GM18907 (cell line): ENCODE data around the gene KLK3.
"Not testable (repeated sequence)": the region's sequence is repeated elsewhere in the genome, so short reads cannot be mapped to it uniquely, and the experiment has no call there.

Source experiments
- ATAC-seq: cut with Tn5 transposase; IDR thresholded peaks from one replicate; pipeline ENCODE4 v1.9.1; 2021; ENCODE audit warnings: mild to moderate bottlenecking, moderate library complexity; ENCODE audit not compliant: unreplicated experiment

Gene KLK3

DNA sequence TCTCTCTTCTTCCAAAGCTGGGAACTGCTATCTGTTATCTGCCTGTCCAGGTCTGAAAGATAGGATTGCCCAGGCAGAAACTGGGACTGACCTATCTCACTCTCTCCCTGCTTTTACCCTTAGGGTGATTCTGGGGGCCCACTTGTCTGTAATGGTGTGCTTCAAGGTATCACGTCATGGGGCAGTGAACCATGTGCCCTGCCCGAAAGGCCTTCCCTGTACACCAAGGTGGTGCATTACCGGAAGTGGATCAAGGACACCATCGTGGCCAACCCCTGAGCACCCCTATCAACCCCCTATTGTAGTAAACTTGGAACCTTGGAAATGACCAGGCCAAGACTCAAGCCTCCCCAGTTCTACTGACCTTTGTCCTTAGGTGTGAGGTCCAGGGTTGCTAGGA, 5.1 kb downstream of the KLK3 start:
- ATAC-seq, result no peak

DNA sequence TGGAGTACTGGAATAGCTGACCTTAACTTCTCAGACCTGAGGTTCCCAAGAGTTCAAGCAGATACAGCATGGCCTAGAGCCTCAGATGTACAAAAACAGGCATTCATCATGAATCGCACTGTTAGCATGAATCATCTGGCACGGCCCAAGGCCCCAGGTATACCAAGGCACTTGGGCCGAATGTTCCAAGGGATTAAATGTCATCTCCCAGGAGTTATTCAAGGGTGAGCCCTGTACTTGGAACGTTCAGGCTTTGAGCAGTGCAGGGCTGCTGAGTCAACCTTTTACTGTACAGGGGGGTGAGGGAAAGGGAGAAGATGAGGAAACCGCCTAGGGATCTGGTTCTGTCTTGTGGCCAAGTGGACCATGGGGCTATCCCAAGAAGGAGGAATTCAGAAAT, 6.3 kb downstream of the KLK3 start:
- no peak for ATAC-seq

DNA sequence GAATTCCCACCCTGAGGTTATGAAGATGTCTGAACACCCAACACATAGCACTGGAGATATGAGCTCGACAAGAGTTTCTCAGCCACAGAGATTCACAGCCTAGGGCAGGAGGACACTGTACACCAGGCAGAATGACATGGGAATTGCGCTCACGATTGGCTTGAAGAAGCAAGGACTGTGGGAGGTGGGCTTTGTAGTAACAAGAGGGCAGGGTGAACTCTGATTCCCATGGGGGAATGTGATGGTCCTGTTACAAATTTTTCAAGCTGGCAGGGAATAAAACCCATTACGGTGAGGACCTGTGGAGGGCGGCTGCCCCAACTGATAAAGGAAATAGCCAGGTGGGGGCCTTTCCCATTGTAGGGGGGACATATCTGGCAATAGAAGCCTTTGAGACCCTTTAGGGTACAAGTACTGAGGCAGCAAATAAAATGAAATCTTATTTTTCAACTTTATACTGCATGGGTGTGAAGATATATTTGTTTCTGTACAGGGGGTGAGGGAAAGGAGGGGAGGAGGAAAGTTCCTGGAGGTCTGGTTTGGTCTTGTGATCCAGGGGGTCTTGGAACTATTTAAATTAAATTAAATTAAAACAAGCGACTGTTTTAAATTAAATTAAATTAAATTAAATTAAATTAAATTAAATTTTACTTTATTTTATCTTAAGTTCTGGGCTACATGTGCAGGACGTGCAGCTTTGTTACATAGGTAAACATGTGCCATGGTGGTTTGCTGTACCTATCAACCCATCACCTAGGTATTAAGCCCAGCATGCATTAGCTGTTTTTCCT, 7.0 kb downstream of the KLK3 start:
- ATAC-seq, result no peak

DNA sequence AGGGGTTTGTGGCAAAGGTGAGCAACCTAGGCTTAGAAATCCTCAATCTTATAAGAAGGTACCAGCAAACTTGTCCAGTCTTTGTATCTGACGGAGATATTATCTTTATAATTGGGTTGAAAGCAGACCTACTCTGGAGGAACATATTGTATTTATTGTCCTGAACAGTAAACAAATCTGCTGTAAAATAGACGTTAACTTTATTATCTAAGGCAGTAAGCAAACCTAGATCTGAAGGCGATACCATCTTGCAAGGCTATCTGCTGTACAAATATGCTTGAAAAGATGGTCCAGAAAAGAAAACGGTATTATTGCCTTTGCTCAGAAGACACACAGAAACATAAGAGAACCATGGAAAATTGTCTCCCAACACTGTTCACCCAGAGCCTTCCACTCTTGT, 14.8 kb downstream of the KLK3 start:
- no peak for ATAC-seq

DNA sequence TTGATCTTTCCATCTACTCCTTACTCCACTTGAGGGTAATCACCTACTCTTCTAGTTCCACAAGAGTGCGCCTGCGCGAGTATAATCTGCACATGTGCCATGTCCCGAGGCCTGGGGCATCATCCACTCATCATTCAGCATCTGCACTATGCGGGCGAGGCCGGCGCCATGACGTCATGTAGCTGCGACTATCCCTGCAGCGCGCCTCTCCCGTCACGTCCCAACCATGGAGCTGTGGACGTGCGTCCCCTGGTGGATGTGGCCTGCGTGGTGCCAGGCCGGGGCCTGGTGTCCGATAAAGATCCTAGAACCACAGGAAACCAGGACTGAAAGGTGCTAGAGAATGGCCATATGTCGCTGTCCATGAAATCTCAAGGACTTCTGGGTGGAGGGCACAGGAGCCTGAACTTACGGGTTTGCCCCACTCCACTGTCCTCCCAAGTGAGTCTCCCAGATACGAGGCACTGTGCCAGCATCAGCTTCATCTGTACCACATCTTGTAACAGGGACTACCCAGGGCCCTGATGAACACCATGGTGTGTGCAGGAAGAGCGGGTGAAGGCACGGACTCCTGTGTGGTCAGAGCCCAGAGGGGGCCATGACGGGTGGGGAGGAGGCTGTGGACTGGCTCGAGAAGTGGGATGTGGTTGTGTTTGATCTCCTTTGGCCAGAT, 15.8 kb downstream of the KLK3 start:
- ATAC-seq, result no peak

DNA sequence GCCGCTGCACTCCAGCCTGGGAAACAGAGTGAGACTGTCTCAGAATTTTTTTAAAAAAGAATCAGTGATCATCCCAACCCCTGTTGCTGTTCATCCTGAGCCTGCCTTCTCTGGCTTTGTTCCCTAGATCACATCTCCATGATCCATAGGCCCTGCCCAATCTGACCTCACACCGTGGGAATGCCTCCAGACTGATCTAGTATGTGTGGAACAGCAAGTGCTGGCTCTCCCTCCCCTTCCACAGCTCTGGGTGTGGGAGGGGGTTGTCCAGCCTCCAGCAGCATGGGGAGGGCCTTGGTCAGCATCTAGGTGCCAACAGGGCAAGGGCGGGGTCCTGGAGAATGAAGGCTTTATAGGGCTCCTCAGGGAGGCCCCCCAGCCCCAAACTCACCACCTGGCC, 18.3 kb downstream of the KLK3 start, which contains the start of gene KLK2:
Gene KLK2, plus strand, starts transcription at position 384 of the 400 bp plus-strand sequence. CDS start 35 bp downstream, outside the sequence.
- ATAC-seq, result no peak

DNA sequence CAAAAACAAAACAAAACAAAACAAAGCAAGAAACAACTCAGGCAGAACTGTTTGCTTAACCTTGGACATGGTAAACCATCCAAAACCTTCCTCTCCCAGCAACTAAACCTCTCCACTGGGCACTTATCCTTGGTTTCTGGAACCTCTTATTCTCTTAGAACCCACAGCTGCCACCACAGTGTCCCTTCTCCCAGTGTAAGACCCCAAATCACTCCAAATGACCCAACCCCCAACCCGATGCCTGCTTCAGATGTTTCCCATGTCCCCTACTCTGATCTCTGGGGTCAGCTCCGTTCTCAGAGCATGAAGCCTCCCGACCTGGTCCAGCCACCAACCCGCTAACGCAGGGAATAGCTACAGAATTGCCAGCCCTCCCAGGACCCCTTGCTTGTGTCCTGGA, 19.5 kb downstream of the KLK3 start:
- ATAC-seq, result no peak

DNA sequence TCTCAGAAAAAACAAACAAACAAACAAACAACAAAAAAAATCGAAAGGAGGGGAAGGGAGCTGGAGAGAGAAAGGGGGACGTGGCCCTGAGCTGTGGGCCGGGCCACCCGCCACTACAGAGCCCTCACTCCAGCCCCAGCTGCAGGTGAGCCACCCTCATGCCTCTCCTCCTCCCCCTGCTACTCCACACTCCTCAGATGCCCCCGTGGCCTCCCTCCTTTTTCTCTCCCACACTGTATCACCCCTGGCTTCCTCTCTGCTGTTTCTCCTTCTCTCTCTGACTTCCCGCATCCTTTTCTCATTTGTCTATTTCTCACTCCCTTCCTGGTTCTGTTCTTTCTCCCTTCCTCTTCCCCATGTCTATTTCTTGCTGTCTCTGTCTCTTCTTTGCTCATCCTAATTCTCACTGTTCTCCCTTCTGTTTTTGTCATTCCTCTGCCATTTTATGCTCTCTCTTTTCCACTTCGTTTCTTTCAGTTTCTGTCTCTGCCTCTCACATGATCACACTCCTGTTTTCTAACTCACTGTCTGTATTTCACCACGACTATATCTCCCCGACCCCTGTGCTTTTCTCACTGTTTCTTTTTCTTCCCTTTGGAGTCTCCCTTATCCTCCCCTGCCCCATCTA, 21.2 kb downstream of the KLK3 start:
- ATAC-seq, result no peak

DNA sequence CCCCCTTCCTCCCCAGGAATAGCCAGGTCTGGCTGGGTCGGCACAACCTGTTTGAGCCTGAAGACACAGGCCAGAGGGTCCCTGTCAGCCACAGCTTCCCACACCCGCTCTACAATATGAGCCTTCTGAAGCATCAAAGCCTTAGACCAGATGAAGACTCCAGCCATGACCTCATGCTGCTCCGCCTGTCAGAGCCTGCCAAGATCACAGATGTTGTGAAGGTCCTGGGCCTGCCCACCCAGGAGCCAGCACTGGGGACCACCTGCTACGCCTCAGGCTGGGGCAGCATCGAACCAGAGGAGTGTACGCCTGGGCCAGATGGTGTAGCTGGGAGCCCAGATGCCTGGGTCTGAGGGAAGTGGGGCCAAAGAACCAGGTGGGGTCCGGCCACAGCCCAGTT, 21.7 kb downstream of the KLK3 start:
- ATAC-seq, result no peak

DNA sequence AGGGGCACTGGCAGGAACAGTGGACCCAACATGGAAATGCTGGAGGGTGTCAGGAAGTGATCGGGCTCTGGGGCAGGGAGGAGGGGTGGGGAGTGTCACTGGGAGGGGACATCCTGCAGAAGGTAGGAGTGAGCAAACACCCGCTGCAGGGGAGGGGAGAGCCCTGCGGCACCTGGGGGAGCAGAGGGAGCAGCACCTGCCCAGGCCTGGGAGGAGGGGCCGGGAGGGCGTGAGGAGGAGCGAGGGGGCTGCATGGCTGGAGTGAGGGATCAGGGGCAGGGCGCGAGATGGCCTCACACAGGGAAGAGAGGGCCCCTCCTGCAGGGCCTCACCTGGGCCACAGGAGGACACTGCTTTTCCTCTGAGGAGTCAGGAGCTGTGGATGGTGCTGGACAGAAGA, 22.6 kb downstream of the KLK3 start:
- no peak for ATAC-seq

DNA sequence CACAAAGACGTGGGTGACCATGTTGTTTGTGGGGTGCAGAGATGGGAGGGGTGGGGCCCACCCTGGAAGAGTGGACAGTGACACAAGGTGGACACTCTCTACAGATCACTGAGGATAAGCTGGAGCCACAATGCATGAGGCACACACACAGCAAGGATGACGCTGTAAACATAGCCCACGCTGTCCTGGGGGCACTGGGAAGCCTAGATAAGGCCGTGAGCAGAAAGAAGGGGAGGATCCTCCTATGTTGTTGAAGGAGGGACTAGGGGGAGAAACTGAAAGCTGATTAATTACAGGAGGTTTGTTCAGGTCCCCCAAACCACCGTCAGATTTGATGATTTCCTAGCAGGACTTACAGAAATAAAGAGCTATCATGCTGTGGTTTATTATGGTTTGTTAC, 24.1 kb downstream of the KLK3 start:
- ATAC-seq, result no peak

DNA sequence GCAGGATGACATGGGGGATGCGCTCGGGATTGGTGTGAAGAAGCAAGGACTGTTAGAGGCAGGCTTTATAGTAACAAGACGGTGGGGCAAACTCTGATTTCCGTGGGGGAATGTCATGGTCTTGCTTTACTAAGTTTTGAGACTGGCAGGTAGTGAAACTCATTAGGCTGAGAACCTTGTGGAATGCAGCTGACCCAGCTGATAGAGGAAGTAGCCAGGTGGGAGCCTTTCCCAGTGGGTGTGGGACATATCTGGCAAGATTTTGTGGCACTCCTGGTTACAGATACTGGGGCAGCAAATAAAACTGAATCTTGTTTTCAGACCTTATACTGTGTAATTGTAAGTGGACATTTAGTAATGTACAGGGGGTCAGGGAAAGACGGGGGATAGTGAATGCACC, 25.5 kb downstream of the KLK3 start:
- no peak for ATAC-seq

DNA sequence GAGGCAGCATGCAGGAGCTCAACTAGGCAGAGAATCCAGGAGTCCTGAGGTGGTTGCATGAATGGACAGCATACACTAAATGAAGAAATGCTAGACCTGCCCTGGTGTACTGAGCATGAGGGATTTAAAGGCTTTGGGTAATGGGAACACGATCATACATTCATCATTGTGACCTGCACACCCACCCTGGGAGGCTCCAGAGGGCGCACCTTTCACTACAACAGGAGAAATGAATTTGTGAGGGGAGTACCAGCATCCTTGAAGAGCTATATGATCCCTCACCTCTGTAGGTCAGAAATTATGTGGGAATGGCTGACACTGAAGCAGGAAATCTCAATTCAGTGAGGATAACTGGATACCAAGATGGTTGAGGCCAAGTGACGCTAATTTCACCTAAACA, 27.5 kb downstream of the KLK3 start:
- ATAC-seq, result no peak

DNA sequence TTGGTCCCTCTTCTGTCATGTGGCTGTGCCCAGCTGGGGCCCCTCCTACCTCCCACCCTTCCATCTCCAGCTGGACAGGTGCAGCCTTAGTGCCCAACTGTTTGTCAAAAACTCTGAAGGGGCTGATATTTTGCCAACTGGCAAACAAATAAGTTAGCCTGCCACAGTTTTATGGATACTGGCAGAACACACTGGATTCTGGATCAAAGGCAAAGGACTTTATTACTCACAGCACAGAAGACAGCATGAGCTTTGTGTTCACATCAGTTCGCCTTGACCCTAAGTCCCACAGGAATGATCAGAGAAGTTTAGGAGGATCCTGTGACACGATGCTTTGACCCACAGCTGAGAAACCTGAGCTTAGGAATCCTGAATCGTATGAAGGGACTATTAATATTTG, 34.9 kb downstream of the KLK3 start:
- ATAC-seq, result no peak

DNA sequence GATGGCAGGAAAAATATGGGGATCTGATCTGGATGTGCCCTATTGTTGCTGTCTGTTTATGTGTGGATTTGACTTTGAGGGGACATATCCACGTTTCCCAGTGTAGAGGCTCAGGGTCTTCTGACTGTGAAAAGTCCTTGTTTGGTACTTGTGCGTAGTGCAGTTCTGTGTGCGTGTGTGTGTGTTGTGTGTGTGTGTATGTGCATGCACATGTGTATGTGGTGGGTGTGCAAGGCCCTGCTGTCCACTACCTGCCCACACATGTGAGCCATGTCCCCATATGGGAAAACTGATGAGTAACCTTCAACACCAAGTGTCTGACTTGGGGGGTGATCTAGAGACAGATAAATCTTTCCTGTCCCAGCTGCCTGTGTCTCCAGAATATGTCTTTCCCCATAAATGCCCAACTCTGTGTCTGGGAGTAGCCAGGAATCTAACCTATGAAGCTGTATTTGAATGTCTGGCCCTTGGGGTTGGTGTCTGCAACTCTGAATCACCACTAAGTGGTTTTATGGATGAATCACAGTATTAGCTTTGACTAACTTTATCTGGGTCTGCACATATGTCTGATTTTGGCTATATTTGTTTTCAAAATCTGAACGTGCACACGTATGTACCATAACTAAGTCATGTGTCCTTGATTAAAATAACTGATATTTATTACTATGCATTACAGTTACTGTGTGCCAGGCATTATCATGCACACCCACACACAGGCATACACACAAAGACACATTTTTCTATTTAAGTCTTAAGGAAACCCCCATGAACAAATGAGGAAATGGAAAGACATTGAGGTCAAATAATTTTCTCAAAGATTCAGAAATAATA, 35.9 kb downstream of the KLK3 start:
- ATAC-seq, result no peak

DNA sequence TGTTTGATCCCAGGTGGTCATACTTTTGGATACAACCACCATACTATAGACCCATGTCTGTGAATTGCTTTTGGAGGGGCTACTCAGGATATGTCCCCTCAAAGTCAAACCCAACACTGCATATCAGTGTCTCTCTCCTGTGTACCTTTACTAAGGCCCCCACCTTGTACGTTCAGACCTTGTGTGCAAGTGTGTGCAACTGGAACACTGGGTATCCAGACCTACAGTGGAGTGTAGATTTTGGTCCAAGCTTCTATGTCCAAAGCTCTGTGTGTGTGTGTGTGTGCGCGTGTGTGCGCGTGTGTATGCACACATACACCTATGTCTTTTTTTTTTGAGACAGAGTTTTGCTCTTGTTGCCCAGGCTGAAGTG, 36.5 kb downstream of the KLK3 start:
- ATAC-seq, result no peak

DNA sequence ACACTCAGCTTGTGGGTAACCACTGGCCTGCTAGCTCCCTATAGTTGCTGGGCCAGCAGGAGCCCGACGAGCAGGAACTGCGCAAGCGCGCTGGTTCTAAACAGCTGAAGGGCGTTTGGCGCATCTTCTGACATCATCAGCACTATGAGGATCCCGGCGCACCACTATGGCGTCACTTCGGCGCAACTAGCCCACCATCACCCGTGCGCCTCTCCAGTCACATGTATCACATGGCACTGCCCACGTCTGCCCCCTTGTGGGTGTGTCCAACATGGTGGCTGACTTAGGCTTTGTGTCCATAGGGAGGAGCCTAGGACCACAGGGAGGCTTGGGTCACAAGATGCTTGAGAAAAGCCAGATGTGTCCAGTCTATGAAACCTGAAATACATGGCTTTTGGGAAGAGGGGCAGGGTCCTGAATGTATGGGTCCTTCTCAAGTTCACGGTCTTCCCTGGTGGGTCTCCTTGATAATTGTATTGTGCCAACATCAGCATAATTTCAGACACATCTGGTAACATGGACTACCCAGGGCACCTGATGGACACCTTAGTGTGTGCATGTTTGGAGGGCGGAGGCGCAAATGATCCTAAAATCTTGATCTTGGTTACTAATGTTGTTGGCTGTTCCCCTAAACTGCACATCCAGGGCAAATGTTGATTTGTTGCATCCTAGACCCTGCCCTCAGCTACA, 38.5 kb downstream of the KLK3 start:
- ATAC-seq, result no peak

DNA sequence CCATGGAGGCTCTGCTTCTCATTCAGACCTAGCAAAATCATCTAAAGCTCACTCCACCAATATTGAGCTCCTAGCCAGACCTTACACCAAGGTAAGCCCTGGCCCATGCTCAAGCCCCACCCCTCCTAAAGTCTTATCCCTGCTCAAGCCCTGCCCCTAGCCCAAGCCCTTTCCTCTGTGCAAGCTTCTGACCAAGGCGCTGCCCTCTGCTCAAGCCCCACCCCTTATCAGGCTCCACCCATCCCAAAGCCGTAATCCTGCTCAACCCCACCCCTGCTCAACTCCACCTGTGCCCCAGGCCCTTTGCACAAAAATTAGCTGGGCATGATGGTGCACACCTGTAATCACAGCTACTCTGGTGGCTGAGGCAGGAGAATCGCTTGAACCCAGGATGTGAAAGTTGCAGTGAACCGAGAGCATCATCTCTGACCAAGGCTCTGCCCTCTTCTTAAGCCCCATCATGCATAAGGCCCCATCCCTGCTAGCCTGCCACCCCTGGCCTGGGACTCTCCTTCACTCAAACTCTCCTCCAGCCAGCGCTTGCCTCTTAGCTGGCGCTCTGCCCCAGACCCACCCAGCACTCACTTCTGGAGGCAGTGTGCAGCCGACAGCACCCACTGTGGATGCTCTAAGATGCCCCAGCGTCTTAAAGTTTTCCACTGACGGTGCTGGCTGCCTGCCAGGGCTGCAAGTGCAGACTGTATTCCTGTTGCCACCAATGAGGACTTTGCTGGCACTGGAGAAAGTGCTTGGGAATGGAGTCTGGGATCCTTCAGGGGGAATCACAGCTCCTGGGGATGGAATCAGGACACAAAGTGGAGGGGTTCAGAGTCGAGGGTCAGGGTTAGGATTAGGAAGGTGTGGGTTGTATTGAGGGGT, 40.0 kb downstream of the KLK3 start:
- ATAC-seq, result no peak

DNA sequence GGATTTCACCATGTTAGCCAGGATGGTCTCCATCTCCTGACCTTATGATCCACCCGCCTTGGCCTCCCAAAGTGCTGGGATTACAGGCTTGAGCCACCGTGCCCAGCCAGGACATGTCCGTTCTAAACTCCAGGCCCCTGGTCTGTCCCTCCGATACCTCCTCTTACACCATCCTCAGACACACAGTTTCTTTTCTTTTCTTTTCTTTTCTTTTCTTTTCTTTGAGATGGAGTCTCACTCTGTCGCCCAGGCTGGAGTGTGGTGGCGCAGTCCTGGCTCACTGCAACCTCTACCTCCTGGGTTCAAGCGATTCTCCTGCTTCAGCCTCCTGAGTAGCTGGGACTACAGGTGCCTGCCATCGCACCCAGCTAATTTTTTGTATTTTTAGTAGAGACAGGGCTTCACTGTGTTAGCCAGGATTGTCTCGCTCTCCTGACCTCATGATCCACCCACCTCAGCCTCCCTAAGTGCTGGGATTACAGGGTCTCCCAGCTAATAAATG, 41.4 kb downstream of the KLK3 start:
- ATAC-seq, result not testable (repeated sequence)
